Left lobe of liver (tissue), 2 donors: ENCODE results near the gene SEMA7A. TPM values are rescaled to one million over a fixed set of nuclear protein-coding genes. Genes with fewer than 3 reads are reported as not detected.
"Not testable (repeated sequence)": the region's sequence is repeated elsewhere in the genome, so short reads cannot be mapped to it uniquely, and the experiment has no call there.

Source experiments
- ATAC-seq: fragments of 200-7000 bp; cut with Tn5 transposase; one replicate; pipeline ENCODE4 v1.9.1; 2020; ENCODE audit warnings: mild to moderate bottlenecking, moderate library complexity
- DNase-seq: peaks from one replicate; pipeline ENCODE4 v3.0.0-alpha.2; 2020; ENCODE audit warnings: low spot score
- total RNA-seq: library from RNA; stranded (reverse); gene quantifications from one replicate; pipeline ENCODE4 v1.2.1, GENCODE V29; 2021
- donor health status: DM: no; HTN: no; CAD: no; lungs with moderate emphysema.
- donor health status: DM: no; HTN: yes; CAD: no.

SEMA7A gene
- total RNA-seq, 1 donor from 2014 or later: 0.53 TPM

DNA sequence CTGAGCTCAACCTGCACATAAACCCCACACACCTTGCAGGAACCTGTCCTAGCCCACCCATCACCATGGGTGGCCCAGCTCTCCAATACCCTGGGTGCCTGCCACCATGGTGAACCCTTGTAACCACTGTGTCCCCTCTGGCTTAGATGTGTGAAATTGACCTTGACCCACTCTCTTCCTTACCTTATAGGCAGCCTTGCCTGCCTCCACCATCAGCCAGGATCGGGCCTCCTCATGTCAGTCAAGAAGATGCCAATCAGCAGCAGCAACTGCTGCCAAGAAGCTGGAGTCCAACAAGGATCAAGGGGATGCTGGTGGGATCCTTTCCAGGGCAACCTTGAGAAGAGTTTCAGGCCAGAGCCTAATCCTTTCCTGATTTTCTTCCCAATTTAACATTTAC lies 57.5 kb downstream of the SEMA7A start:
- ATAC-seq: no peak
- no peak for DNase-seq

- ATAC-seq (peak; percentile 64), DNase-seq (peak; percentile 65)
Observed at GRCh38 chr15:74375303-74375693, 58.5 kb downstream of the SEMA7A start.

- no peak for ATAC-seq
Observed at GRCh38 chr15:74374648-74375302, 59.0 kb downstream of the SEMA7A start.

DNA sequence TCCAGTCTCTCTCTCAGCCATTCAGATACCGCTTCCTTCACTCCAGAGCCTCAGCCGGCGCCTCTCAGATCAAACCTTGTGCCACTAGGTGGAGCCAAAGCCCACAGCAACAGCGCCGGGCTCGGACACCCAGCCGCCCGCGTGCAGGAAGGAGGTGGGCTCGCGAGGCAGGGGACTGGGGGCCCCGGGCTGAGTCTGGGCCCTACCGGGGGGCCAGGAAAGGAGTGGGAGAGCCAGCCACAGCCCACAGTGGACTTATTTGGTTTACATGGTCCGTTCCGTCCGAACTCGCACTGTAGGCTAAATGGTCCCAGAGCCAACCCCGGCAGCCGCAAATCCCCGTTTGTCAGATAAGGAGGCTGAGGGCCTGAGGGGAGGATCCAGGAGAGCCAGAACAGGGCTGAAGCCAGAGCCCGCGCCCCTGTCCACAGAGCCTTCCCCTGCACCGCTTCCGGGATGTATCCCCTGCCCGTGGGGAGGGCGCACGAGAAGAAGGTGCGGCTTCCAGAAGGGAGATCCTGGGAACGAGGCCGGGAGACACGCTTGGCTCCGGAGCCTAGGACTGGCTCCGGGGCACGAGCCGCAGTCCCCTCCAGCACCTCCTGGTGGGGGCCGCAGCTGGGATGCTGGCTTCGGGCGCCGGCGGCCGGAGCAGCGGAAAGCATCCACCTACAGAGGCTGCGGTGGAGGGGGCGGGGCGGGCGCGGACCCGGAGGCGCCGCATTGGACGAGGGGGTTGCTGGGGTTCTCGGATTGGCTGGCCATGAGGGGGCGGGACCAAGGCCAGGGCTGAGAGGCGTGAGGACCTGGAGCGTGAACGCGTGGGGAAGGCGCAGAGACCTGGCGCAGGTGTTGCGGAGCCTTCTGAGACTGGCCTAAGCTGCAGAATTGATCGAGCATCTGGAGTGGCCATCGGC lies 59.8 kb downstream of the SEMA7A start:
- DNase-seq: peak; percentile 87
- ATAC-seq: peak; percentile 94

More at GRCh38 chr15:74374648-74375302, 59.0 kb downstream of the SEMA7A start:
- DNase-seq: no peak

DNA sequence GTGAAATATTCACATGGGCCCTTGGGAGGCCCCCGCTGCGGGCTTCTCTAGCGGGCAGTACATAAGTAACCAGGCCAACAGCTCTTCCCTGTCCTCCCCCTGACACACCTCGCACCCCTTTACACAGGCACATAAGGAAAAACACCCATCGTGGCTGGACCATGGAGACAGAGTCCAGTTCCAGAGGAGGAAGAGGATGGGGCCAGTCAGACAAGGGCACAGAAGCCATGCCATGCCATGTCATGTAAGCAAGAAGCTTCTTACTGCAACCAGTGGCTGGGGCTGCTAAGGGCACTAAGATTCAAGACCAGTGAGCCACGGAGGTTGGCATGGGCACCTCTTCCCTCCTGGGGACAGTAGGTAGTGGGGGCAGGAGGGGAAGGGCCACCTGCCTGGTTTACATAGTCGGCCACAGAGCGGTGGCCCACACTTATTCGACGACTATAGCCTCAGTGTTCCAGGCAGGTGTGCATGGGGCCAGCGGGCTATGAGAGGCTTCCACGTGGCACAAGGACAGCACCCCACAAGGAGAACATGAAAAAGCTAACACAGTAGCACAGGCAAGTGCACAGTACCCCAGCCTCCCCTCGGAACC lies 60.6 kb downstream of the SEMA7A start:
- no peak for ATAC-seq
- no peak for DNase-seq

DNA sequence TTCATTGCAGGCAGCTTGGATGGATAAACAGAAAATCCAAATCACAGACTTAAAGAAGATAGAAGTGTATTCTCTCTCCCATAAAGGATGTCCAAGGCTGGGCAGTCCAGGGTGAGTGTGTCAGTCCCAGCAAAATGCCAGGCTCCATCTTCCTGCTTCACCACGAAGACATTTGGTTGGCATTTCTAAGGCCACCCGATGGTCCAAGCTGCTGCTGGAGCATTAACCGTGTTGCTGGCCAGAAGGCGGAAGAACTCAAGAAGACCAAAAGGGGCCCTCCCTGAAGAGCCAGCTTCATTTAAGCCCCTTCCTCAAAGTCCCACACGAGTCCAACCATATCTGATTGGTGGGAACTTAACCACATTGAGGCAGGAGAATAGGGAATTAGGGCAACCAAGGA lies 63.3 kb downstream of the SEMA7A start:
- no peak for ATAC-seq
- DNase-seq: no peak

GRCh38 chr15:74369756-74370155 lies 64.0 kb downstream of the SEMA7A start:
- DNase-seq (no peak), ATAC-seq (no peak)

DNA sequence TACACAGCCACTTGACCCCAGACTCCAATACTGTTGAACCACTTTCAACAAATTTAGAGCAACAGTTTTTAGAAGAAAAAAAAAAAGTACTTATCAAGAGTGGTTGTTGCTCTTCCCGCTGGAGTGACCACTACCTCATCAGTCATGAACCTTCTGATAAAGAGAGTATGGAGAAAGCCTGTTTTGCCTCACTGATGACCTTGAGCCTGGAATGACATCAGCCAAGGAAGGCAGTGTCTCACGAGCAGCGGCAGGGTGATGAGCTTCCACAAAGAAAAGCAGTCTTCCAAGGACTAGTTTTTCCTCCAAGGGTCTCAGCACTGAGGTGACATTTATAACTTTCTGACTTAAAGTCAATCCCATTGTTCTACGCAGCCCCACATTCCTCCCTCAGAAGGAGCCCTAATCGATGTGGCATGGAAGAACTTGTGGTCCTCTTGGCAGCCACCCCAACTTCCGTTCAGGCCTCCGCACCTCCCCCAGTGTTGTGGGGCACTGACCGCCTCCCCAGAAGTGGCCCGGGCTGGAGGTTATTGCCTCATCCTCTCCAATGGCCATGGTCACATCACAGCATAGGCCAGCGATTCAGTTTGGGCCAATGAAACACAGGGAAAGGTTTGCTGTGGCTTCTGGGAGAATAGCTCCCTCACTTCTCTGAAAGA lies 64.5 kb downstream of the SEMA7A start:
- ATAC-seq (no peak), DNase-seq (no peak)

- DNase-seq (no peak), ATAC-seq (no peak)
Observed at GRCh38 chr15:74368121-74368520, 65.6 kb downstream of the SEMA7A start.

DNA sequence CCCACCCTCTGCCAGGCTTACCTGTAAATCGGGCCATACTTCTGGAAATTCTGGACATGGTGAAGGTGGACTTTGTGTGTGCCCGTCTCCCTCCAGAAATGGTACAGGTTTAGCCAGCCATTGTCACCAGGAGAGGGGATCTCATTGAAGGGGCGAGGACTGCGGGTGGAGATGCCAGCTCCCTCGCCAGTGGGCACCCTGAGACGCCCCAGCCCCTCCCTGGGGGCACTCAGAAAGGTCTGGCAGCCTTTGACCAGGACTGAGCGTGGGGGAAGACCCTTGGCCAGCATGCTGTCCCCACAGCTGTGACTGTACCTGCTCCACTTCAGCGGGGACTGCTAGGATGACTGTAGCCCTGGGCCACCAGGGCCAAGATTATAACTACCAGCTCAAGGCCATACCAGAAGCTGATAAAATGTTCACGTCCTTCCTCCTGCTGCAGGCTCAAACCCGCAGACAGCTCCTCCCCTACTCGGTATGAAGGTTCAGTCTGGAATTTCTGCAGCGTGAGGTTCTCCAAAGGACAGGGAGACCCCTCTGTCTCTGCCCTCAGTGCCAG lies 66.4 kb downstream of the SEMA7A start, which contains the start of gene CYP11A1:
TSS of gene CYP11A1 (minus strand) at position 351 of the 559 bp plus-strand sequence. CDS start at position 290, 61 bp downstream.
- no peak for DNase-seq
- ATAC-seq: no peak

- ATAC-seq: peak; percentile 86
- peak; percentile 56 for DNase-seq
Observed at GRCh38 chr15:74365598-74366445, 67.9 kb downstream of the SEMA7A start.

GRCh38 chr15:74364936-74365597 lies 68.7 kb downstream of the SEMA7A start:
- ATAC-seq (no peak), DNase-seq (no peak)

DNA sequence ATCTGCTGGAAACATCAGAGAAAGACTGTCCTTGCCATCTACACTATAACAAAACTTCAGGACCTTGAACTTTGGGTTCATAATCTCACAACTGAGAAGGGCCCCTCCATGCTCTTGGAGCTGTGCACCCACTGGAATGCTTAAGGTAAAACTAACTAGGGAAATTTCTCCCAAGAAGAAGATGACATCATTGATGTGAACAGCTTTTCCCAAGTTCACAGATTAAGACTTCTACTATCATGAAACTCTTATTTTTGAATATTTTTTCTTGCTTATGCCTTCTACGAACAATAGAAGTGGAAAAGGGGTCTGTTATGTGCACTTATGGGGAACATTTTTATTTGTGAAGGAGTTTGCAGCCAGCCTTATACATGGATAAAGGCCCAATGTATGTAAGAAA lies 71.3 kb downstream of the SEMA7A start:
- ATAC-seq: no peak

GRCh38 chr15:74360855-74361254 lies 72.9 kb downstream of the SEMA7A start:
- not testable (repeated sequence) for DNase-seq, ATAC-seq

More for the DNA sequence above, 71.3 kb downstream of the SEMA7A start:
- DNase-seq: no peak

GRCh38 chr15:74359376-74359775 lies 74.4 kb downstream of the SEMA7A start:
- ATAC-seq, DNase-seq: not testable (repeated sequence)
